Upper lobe of right lung (tissue), 1 donor: ENCODE measurements around the gene MALSU1. TPM values are rescaled to one million over a fixed set of nuclear protein-coding genes. Genes with fewer than 3 reads are reported as not detected.
A peak's percentile ranks its signal among the peaks of the same experiment; 100 is the strongest.

Experiments used
- ATAC-seq: fragments of 200-7000 bp; cut with Tn5 transposase; one replicate; pipeline ENCODE4 v1.9.1; 2020; ENCODE audit warnings: mild to moderate bottlenecking, moderate library complexity
- DNase-seq: peaks from one replicate; pipeline ENCODE4 v3.0.0-alpha.2; 2020
- H3K27ac ChIP-seq: fragments of 200-600 bp; one replicate; pipeline ENCODE4 v1.8.0; 2022
- H3K27me3 ChIP-seq: fragments of 200-600 bp; one replicate; pipeline ENCODE4 v1.8.0; 2022; ENCODE audit warnings: mild to moderate bottlenecking
- H3K36me3 ChIP-seq: fragments of 200-600 bp; one replicate; pipeline ENCODE4 v1.8.0; 2022
- H3K4me1 ChIP-seq: fragments of 200-600 bp; one replicate; pipeline ENCODE4 v1.8.0; 2022
- H3K4me3 ChIP-seq: fragments of 200-600 bp; one replicate; pipeline ENCODE4 v1.8.0; 2022; ENCODE audit warnings: mild to moderate bottlenecking
- H3K9me3 ChIP-seq: fragments of 200-600 bp; one replicate; pipeline ENCODE4 v1.8.0; 2022
- CTCF ChIP-seq: fragments of 200-600 bp; IDR thresholded peaks from one replicate; pipeline ENCODE4 v1.8.0; 2022; ENCODE audit warnings: antibody characterized with exemption
- intact Hi-C: fragments of 100-400 bp; cut with DNase I; formaldehyde crosslinking; loops from one replicate; pipeline ENCODE4 v1.11.0; 2022
- total RNA-seq: library from RNA; stranded (reverse); fragmentation: NEBNext Ultra II Directional; extraction: Animal tissue kit (Norgen Biotek cat#: 25700); gene quantifications from one replicate; pipeline ENCODE4 v1.2.1, GENCODE V29; 2021
- donor health status: DM: no; HTN: yes; CAD: no; lungs with severe emphysema.

MALSU1 gene
- total RNA-seq, 1 donor from 2014 or later: 42.2 TPM

GRCh38 chr7:23332910-23333612, 33.9 kb downstream of the MALSU1 start:
- DNase-seq (no peak), ATAC-seq (no peak)
- no peaks in the 10 kb centered on the region for H3K36me3 ChIP-seq
- no peaks in the 10 kb centered on the region for H3K9me3 ChIP-seq
- no peak for TF ChIP-seq CTCF
- H3K27me3 ChIP-seq: no peaks in the 10 kb centered on the region
- no peak overlapping the region for H3K4me3 ChIP-seq
- peaks cover 36% of the 10 kb centered on the region for H3K4me1 ChIP-seq
- intact Hi-C loops: no loop called here
- H3K27ac ChIP-seq: peak overlapping the region; percentile 40

GRCh38 chr7:23333671-23334246, 34.6 kb downstream of the MALSU1 start:
- H3K36me3 ChIP-seq: no peaks in the 10 kb centered on the region
- ATAC-seq (no peak), DNase-seq (no peak)
- no peak for TF ChIP-seq CTCF
- H3K9me3 ChIP-seq: no peaks in the 10 kb centered on the region
- intact Hi-C loops: no loop called here
- peak overlapping the region; percentile 40 for H3K27ac ChIP-seq
- no peaks in the 10 kb centered on the region for H3K27me3 ChIP-seq
- peaks cover 36% of the 10 kb centered on the region for H3K4me1 ChIP-seq
- H3K4me3 ChIP-seq: no peak overlapping the region

- intact Hi-C loops: no loop called here
- DNase-seq (no peak), ATAC-seq (peak; percentile 78)
- H3K9me3 ChIP-seq: no peaks in the 10 kb centered on the region
- no peak for TF ChIP-seq CTCF
- no peak overlapping the region for H3K4me3 ChIP-seq
- peak overlapping the region; percentile 40 for H3K27ac ChIP-seq
- H3K4me1 ChIP-seq: peaks cover 36% of the 10 kb centered on the region
- no peaks in the 10 kb centered on the region for H3K36me3 ChIP-seq
- H3K27me3 ChIP-seq: no peaks in the 10 kb centered on the region
Measured at GRCh38 chr7:23334482-23335056, 35.4 kb downstream of the MALSU1 start.

- H3K4me3 ChIP-seq: no peak overlapping the region
- intact Hi-C loops: no loop called here
- no peak for TF ChIP-seq CTCF
- DNase-seq (no peak), ATAC-seq (no peak)
- no peak overlapping the region for H3K27ac ChIP-seq
- peaks cover 36% of the 10 kb centered on the region for H3K4me1 ChIP-seq
- no peaks in the 10 kb centered on the region for H3K27me3 ChIP-seq
- H3K36me3 ChIP-seq: no peaks in the 10 kb centered on the region
- H3K9me3 ChIP-seq: no peaks in the 10 kb centered on the region
Measured at GRCh38 chr7:23335136-23335535, 36.0 kb downstream of the MALSU1 start.

- TF ChIP-seq CTCF: no peak
- peak; percentile 16 for ATAC-seq
Measured at GRCh38 chr7:23335621-23336020, 36.5 kb downstream of the MALSU1 start.

More at GRCh38 chr7:23335621-23336020, 36.5 kb downstream of the MALSU1 start:
- intact Hi-C loops: no loop called here
- Histone ChIP-seq H3K27ac (no peak overlapping the region), H3K4me1 (peaks cover 36% of the 10 kb centered on the region), H3K36me3 (no peaks in the 10 kb centered on the region), H3K27me3 (no peaks in the 10 kb centered on the region), H3K4me3 (no peak overlapping the region), H3K9me3 (no peaks in the 10 kb centered on the region)
- no peak for DNase-seq
